22Rv1 (cell line): ENCODE results near the gene KRT38.

Experiments used
- H3K27ac ChIP-seq: fragments of 450-650 bp; 2 replicates; pipeline ENCODE4 v1.5.1; 2017
- CTCF ChIP-seq: fragments of 450-650 bp; IDR thresholded peaks from 2 replicates; pipeline ENCODE4 v1.5.1; 2017; ENCODE audit warnings: mild to moderate bottlenecking
- ZFX ChIP-seq: fragments of 450-650 bp; IDR thresholded peaks from 2 replicates; pipeline ENCODE4 v1.6.1; 2017; ENCODE audit warnings: antibody characterized with exemption, borderline replicate concordance

Gene KRT38

GRCh38 chr17:41462705-41463104, 21.9 kb upstream of the KRT38 start:
- TF ChIP-seq CTCF (no peak), ZFX (no peak)
- H3K27ac ChIP-seq: no peak overlapping the region

GRCh38 chr17:41457676-41458075, 16.9 kb upstream of the KRT38 start:
- TF ChIP-seq ZFX: no peak
- TF ChIP-seq CTCF: no peak
- no peak overlapping the region for H3K27ac ChIP-seq

- no peak overlapping the region for H3K27ac ChIP-seq
- TF ChIP-seq CTCF (no peak), ZFX (no peak)
Measured at GRCh38 chr17:41456204-41456603, 15.4 kb upstream of the KRT38 start.

GRCh38 chr17:41455236-41455635, 14.5 kb upstream of the KRT38 start:
- TF ChIP-seq CTCF: no peak
- TF ChIP-seq ZFX: no peak
- no peak overlapping the region for H3K27ac ChIP-seq

- H3K27ac ChIP-seq: no peak overlapping the region
- no peak for TF ChIP-seq CTCF
- TF ChIP-seq ZFX: no peak
Measured at GRCh38 chr17:41453066-41453465, 12.3 kb upstream of the KRT38 start.

- H3K27ac ChIP-seq: no peak overlapping the region
- no peak for TF ChIP-seq ZFX
- no peak for TF ChIP-seq CTCF
Measured at GRCh38 chr17:41452281-41452680, 11.5 kb upstream of the KRT38 start.

- TF ChIP-seq CTCF (no peak), ZFX (no peak)
- no peak overlapping the region for H3K27ac ChIP-seq
Measured at GRCh38 chr17:41451154-41451728, 10.5 kb upstream of the KRT38 start.
